Mesenchymal stem cell (in vitro differentiated cells and primary cell): Measurements from ENCODE around the gene ADORA2A.
"Not testable (repeated sequence)": the region's sequence is repeated elsewhere in the genome, so short reads cannot be mapped to it uniquely, and the experiment has no call there.

Experiments used
- DNase-seq: peaks from one replicate; pipeline ENCODE4 v3.0.0-alpha.2; 2013
- H2AFZ ChIP-seq: one replicate; pipeline ENCODE4 v1.6.1; 2013; ENCODE audit warnings: low read depth, mild to moderate bottlenecking, control low read depth, inconsistent platforms, low read length, moderate library complexity
- H2AK5ac ChIP-seq: 2 replicates; pipeline ENCODE4 v1.6.1; 2013; ENCODE audit warnings: low read length, moderate library complexity, mild to moderate bottlenecking, inconsistent platforms; ENCODE audit not compliant: severe bottlenecking
- H2BK120ac ChIP-seq: one replicate; pipeline ENCODE4 v1.6.1; 2013; ENCODE audit warnings: low read depth, mild to moderate bottlenecking, inconsistent platforms, low read length, moderate library complexity
- H2BK12ac ChIP-seq, 2 experiments: one replicate each; pipeline ENCODE4 v1.6.1; 2013; ENCODE audit warnings: inconsistent platforms in 2 of 2, low read length in 2 of 2, mild to moderate bottlenecking in 2 of 2, moderate library complexity in 2 of 2, control low read depth in 1 of 2
- H2BK15ac ChIP-seq: one replicate; pipeline ENCODE4 v1.6.1; 2013; ENCODE audit warnings: mild to moderate bottlenecking, low read depth, inconsistent platforms; ENCODE audit not compliant: poor library complexity, severe bottlenecking
- H2BK5ac ChIP-seq: 2 replicates; pipeline ENCODE4 v1.6.1; 2013; ENCODE audit warnings: low read depth, mild to moderate bottlenecking, low read length, control low read depth, inconsistent platforms; ENCODE audit not compliant: poor library complexity, severe bottlenecking
- H3K14ac ChIP-seq, 2 experiments: one replicate each; pipeline ENCODE4 v1.6.1; 2013; ENCODE audit warnings: inconsistent platforms in 2 of 2, low read length in 2 of 2, control low read depth in 1 of 2, mild to moderate bottlenecking in 1 of 2, moderate library complexity in 1 of 2
- H3K18ac ChIP-seq, 2 experiments: one replicate each; pipeline ENCODE4 v1.6.1; 2013; ENCODE audit warnings: inconsistent platforms in 2 of 2, low read length in 2 of 2, control low read depth in 1 of 2, low read depth in 1 of 2, mild to moderate bottlenecking in 1 of 2
- H3K23ac ChIP-seq, 2 experiments: one replicate each; pipeline ENCODE4 v1.6.1; 2013; ENCODE audit warnings: inconsistent platforms in 2 of 2, low read length in 2 of 2, mild to moderate bottlenecking in 2 of 2, moderate library complexity in 2 of 2, control low read depth in 1 of 2
- H3K27ac ChIP-seq: 2 replicates; pipeline ENCODE4 v1.5.1; 2013; ENCODE audit warnings: mild to moderate bottlenecking, moderate library complexity, low read length, control low read depth, inconsistent platforms; ENCODE audit not compliant: poor library complexity, severe bottlenecking
- H3K27me3 ChIP-seq, 2 experiments: 2 replicates each; pipeline versions ENCODE4 v1.6.1 to v1.7.0; 2013; ENCODE audit warnings: low read length in 2 of 2, mild to moderate bottlenecking in 2 of 2, moderate library complexity in 2 of 2, control low read depth in 1 of 2, inconsistent platforms in 1 of 2; ENCODE audit not compliant: control insufficient read depth in 1 of 2, insufficient read depth in 1 of 2
- H3K36me3 ChIP-seq, 2 experiments: 2 replicates each; pipeline versions ENCODE4 v1.6.1 to v1.7.0; 2013; ENCODE audit warnings: low read length in 2 of 2, control low read depth in 1 of 2, inconsistent platforms in 1 of 2, low read depth in 1 of 2, mild to moderate bottlenecking in 1 of 2; ENCODE audit not compliant: insufficient read depth in 2 of 2, control insufficient read depth in 1 of 2
- H3K4ac ChIP-seq, 2 experiments: one replicate each; pipeline ENCODE4 v1.6.1; 2013; ENCODE audit warnings: inconsistent platforms in 2 of 2, low read length in 2 of 2, mild to moderate bottlenecking in 2 of 2, moderate library complexity in 2 of 2, control low read depth in 1 of 2, low read depth in 1 of 2
- H3K4me1 ChIP-seq: 2 replicates; pipeline ENCODE4 v1.6.1; 2013; ENCODE audit warnings: low read depth, low read length, control low read depth; ENCODE audit not compliant: control insufficient read depth, insufficient read depth
- H3K4me2 ChIP-seq: 2 replicates; pipeline ENCODE4 v1.6.1; 2013; ENCODE audit warnings: low read length, mild to moderate bottlenecking, inconsistent platforms; ENCODE audit not compliant: poor library complexity, severe bottlenecking
- H3K4me3 ChIP-seq, 2 experiments: 2 replicates each; pipeline versions ENCODE4 v1.5.1 to v1.7.0; 2013; ENCODE audit warnings: low read length in 2 of 2, mild to moderate bottlenecking in 2 of 2, control low read depth in 1 of 2, low read depth in 1 of 2; ENCODE audit not compliant: insufficient read depth in 1 of 2
- H3K79me1 ChIP-seq: replicated peaks from 2 replicates; pipeline ENCODE4 v1.6.1; 2013; ENCODE audit warnings: mild to moderate bottlenecking, control low read depth, low read length, inconsistent platforms; ENCODE audit not compliant: poor library complexity, severe bottlenecking
- H3K9ac ChIP-seq: 2 replicates; pipeline ENCODE4 v1.7.0; 2013; ENCODE audit warnings: mild to moderate bottlenecking, low read length, moderate library complexity
- H3K9me3 ChIP-seq: 2 replicates; pipeline ENCODE4 v1.7.0; 2013; ENCODE audit warnings: mild to moderate bottlenecking, low read length; ENCODE audit not compliant: control insufficient read depth
- H4K8ac ChIP-seq: one replicate; pipeline ENCODE4 v1.6.1; 2013; ENCODE audit warnings: inconsistent platforms, mild to moderate bottlenecking, low read length, moderate library complexity
- H4K91ac ChIP-seq: one replicate; pipeline ENCODE4 v1.6.1; 2013; ENCODE audit warnings: mild to moderate bottlenecking, low read length, inconsistent platforms
- WGBS: methylation state at CpG from one replicate; pipeline ENCODE4 v1.1.7; 2013; ENCODE audit warnings: mixed read lengths; 5-methylcytosine and 5-hydroxymethylcytosine counted together

The ADORA2A gene

GRCh38 chr22:24489434-24489833, 62.0 kb downstream of the ADORA2A start:
- H3K4me1 ChIP-seq, H3K27ac ChIP-seq, H4K8ac ChIP-seq, H3K4me3 ChIP-seq, H3K9ac ChIP-seq, H3K9me3 ChIP-seq, H3K36me3 ChIP-seq, H2AK5ac ChIP-seq, H2BK15ac ChIP-seq, H3K79me1 ChIP-seq, H2BK120ac ChIP-seq, H4K91ac ChIP-seq, H3K4me2 ChIP-seq, DNase-seq, H3K18ac ChIP-seq, H2AFZ ChIP-seq, H2BK12ac ChIP-seq, H3K23ac ChIP-seq, H3K14ac ChIP-seq, H3K4ac ChIP-seq, H2BK5ac ChIP-seq: not testable (repeated sequence)
- WGBS = 90% methylated on average over 1 of the region's 1 CpG
- H3K27me3 ChIP-seq = peaks cover 10 to 11% of the 10 kb centered on the region in 2 experiments
